ENCODE results near the gene HLA-DQA1.

DNA sequence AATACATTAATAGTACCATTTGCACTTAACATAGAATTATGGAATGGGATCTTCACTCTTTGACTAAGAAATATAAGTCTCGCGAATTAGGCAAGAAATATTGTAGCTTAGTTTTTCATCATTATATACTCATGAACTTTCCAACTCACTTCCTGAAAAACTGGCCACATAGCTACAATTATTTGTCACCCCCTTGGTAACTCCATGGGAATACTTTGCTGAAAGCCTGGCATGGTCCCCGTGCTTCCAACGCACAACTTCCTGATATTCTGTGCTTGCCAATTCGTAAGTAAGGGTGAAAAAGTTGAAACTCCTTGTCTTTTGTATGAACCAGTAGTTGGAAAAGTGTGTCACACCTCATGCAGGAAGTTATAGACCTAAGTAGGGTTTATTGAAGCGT is 23.7 kb upstream of the HLA-DQA1 start:
- no peak for TF ChIP-seq ZFP30 (CRISPR knock-in tag; IDR thresholded peaks at IDR 0.05)
- no peak for TF ChIP-seq ZFP3 (CRISPR knock-in tag; IDR thresholded peaks at IDR 0.05)
- no peak for TF ChIP-seq OSR1 (CRISPR knock-in tag; IDR thresholded peaks at IDR 0.05)
- TF ChIP-seq ZNF70 (CRISPR knock-in tag; IDR thresholded peaks at IDR 0.05): no peak
- TF ChIP-seq PPARA (CRISPR knock-in tag; IDR thresholded peaks at IDR 0.05; ENCODE audit: borderline replicate concordance): no peak
- no peak for TF ChIP-seq BACH2 (CRISPR knock-in tag; IDR thresholded peaks at IDR 0.05; ENCODE audit: borderline replicate concordance)
- no peak for TF ChIP-seq ARNTL (CRISPR knock-in tag; IDR thresholded peaks at IDR 0.05; ENCODE audit: borderline replicate concordance, low read depth)
- TF ChIP-seq TSHZ2 (CRISPR knock-in tag; IDR thresholded peaks at IDR 0.05): no peak
- no peak for TF ChIP-seq ZNF8 (CRISPR knock-in tag; IDR thresholded peaks at IDR 0.05)
- no peak for TF ChIP-seq CSDC2 (CRISPR knock-in tag; IDR thresholded peaks at IDR 0.05)

Data from SK-N-SH treated with all-trans-retinoic acid at 6 μM for 48 hours (cell line).